NB4 (cell line): ENCODE data around the gene GPAM.

Source experiments
- MYC ChIP-seq: IDR thresholded peaks from 2 replicates; pipeline ENCODE4 v1.6.1; 2011; ENCODE audit warnings: low read depth, low read length
- POLR2A ChIP-seq: IDR thresholded peaks from 2 replicates; pipeline ENCODE4 v1.6.1; 2011; ENCODE audit warnings: mild to moderate bottlenecking; ENCODE audit not compliant: insufficient read length; ENCODE audit errors: extremely low read depth
- TF ChIP-seq, protein P1 (sequence below): IDR thresholded peaks from one replicate; pipeline ENCODE4 v1.5.1; 2012; ENCODE audit warnings: low read depth, low read length

DNA sequence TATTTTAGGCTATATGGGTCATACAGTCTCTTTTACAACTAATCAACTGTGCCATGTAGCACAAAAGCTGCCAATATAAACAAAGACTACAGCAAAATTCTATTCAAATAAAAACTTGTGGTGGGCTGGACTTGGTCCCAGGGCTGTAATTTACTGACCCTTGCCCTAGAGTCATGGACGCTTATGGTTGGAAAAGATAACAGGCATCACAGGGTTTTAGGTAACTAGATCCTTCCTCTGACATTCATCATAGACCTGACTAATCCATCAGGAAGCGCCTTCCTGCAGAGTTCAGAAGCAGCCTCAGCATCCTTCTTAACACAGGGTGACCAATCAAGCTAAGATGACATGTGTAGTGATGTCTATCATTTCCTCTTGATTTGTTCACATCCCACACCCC is 40.2 kb upstream of the GPAM start:
- no peak for TF ChIP-seq MYC
- TF ChIP-seq, protein P1, sequence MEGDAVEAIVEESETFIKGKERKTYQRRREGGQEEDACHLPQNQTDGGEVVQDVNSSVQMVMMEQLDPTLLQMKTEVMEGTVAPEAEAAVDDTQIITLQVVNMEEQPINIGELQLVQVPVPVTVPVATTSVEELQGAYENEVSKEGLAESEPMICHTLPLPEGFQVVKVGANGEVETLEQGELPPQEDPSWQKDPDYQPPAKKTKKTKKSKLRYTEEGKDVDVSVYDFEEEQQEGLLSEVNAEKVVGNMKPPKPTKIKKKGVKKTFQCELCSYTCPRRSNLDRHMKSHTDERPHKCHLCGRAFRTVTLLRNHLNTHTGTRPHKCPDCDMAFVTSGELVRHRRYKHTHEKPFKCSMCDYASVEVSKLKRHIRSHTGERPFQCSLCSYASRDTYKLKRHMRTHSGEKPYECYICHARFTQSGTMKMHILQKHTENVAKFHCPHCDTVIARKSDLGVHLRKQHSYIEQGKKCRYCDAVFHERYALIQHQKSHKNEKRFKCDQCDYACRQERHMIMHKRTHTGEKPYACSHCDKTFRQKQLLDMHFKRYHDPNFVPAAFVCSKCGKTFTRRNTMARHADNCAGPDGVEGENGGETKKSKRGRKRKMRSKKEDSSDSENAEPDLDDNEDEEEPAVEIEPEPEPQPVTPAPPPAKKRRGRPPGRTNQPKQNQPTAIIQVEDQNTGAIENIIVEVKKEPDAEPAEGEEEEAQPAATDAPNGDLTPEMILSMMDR = no peak
- no peak for TF ChIP-seq POLR2A
